ENCODE measurements around the gene LMX1A.

- TF ChIP-seq CTCF (IDR thresholded peaks at IDR 0.05): no peak
- no peak for TF ChIP-seq EZH2 (IDR thresholded peaks at IDR 0.05; ENCODE audit: borderline replicate concordance, insufficient read depth, low read depth, low read length, poor library complexity, severe bottlenecking)
These were observed 182.0 kb downstream of the LMX1A start for GRCh38 chr1:165174491-165174890.

All from B cell (primary cell).